ENCODE data around the gene KCNF1.

The KCNF1 gene

GRCh38 chr2:10919410-10919770 lies 7.7 kb downstream of the KCNF1 start:
- no peak for DNase-seq (ENCODE audit: low read depth, low spot score)

- no peak for DNase-seq (ENCODE audit: low read depth, low spot score)
These were observed 8.3 kb downstream of the KCNF1 start for GRCh38 chr2:10919771-10920621.

GRCh38 chr2:10920764-10921388 lies 9.1 kb downstream of the KCNF1 start:
- DNase-seq (ENCODE audit: low read depth, low spot score), result no peak

- DNase-seq (ENCODE audit: low read depth, low spot score), result no peak
These were observed 9.8 kb downstream of the KCNF1 start for GRCh38 chr2:10921525-10921924.

GRCh38 chr2:10922307-10923007 lies 10.7 kb downstream of the KCNF1 start:
- no peak for DNase-seq (ENCODE audit: low read depth, low spot score)

GRCh38 chr2:10923008-10923375 lies 11.3 kb downstream of the KCNF1 start:
- DNase-seq (ENCODE audit: low read depth, low spot score), result no peak

GRCh38 chr2:10923965-10924364 lies 12.2 kb downstream of the KCNF1 start:
- DNase-seq (ENCODE audit: low read depth, low spot score), result no peak

- no peak for DNase-seq (ENCODE audit: low read depth, low spot score)
These were observed 12.7 kb downstream of the KCNF1 start for GRCh38 chr2:10924441-10924840.

- DNase-seq (ENCODE audit: low read depth, low spot score), result no peak
These were observed 13.1 kb downstream of the KCNF1 start for GRCh38 chr2:10924859-10925258.

GRCh38 chr2:10926191-10926820 lies 14.6 kb downstream of the KCNF1 start:
- DNase-seq (ENCODE audit: low read depth, low spot score), result no peak

GRCh38 chr2:10930721-10931516 lies 19.2 kb downstream of the KCNF1 start:
- DNase-seq (ENCODE audit: low read depth, low spot score), result no peak

- no peak for DNase-seq (ENCODE audit: low read depth, low spot score)
These were observed 20.0 kb downstream of the KCNF1 start for GRCh38 chr2:10931710-10932255.

- no peak for DNase-seq (ENCODE audit: low read depth, low spot score)
These were observed 20.8 kb downstream of the KCNF1 start for GRCh38 chr2:10932345-10933151.

GRCh38 chr2:10933700-10934225 lies 22.0 kb downstream of the KCNF1 start:
- DNase-seq (ENCODE audit: low read depth, low spot score), result no peak

- DNase-seq (ENCODE audit: low read depth, low spot score), result no peak
These were observed 22.7 kb downstream of the KCNF1 start for GRCh38 chr2:10934308-10934978.

- DNase-seq (ENCODE audit: low read depth, low spot score), result no peak
These were observed 23.2 kb downstream of the KCNF1 start for GRCh38 chr2:10934979-10935350.

- no peak for DNase-seq (ENCODE audit: low read depth, low spot score)
These were observed 23.7 kb downstream of the KCNF1 start for GRCh38 chr2:10935366-10935918.

GRCh38 chr2:10935953-10936942 lies 24.5 kb downstream of the KCNF1 start:
- no peak for DNase-seq (ENCODE audit: low read depth, low spot score)
